NCI-H1694 treated with DMSO at 0.1 percent for 48 hours (cell line): Measurements from ENCODE around the gene C1QTNF4.
"Not testable (repeated sequence)": the region's sequence is repeated elsewhere in the genome, so short reads cannot be mapped to it uniquely, and the experiment has no call there.

Experiments
- DNase-seq: peaks from one replicate; lab custom pipeline; 2025; lab: John Stamatoyannopoulos, UW

C1QTNF4 gene

DNA sequence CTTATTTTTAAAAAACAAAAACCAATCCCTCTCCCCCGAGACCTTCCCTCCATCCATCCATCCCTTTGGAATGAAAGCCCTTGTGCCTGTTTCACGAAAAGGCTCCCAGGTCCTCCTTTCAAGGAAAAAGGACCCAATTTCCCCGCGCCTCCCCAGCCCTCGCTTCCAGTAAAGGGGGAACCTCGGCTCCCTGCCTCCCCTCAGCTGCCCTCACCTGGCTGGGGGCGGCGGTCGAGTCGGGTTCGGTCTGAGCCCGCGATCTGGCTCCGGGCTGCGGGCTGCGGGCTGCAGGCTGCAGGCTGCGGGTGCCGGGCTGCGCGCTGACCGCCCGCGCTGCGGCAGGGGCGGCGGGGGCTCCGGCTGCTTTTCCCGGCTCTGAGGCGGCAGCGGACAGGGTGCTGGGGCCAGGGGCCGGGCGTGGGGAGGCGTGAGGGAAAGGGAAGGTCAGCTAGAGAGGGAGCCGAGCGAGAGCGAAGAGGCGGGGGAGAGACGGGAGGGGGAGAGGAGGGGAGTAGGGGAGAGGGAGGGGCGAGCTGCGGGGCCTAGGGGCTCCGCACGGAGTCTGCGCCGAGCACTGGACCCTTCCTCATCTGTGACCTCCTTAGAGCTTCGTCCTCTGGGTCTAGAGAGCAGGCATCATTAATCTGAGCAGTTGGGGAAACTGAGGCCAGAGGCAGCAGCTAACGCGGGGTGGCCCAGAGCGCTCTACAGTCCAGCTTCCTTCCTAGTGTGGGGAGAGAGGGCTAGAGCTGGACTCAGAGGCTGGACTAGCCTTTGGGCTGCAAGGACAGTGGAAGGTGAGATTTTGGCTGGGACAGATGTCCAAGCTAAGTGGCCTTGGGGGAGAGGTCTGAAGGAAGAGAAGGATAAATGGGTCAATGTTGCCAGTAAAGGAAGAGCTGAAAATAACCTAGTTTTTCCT, at the start of gene C1QTNF4:
Gene C1QTNF4, minus strand, starts transcription at position 478 of the 922 bp plus-strand sequence. CDS start 3,601 bp downstream, outside the sequence.
- no peak for DNase-seq

DNA sequence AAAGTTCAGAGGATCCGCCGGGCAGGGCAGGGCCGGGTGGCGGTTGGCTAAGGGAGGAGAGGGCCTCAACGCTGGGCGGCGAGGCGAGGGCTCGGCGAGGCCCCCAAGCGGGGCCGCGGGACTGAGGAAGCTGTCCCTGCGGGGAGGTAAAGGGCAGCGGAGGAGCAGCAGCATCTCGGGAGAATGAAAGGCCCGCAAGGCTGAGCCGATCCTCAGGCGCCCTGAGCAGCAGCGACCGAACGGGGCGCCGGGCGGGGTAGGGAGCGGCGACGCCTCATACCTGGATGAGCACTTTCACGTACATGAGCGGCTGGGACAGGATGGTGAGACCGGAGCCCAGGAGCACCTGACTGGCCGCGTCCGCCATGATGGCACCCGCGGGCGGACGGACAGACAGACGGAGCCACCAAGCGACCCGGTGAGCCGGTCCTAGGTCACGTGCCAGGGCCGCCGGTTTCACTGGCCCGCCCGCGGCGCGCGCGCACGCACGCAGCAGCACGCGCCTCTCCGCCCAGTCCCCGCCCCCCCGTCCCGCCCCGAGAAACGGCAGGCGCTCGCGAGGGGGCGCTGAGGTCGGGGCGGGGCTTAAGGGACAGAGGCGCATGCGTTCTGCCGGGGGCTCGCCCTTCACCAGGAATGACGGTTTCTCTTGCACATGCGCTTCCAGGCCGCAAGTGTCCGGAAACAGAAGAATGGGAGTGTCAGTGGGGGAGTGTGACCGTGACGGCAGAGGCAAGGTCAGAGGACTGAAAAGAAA, 48.1 kb upstream of the C1QTNF4 start, which contains the start of gene MTCH2:
Gene MTCH2, minus strand, starts transcription at position 461 of the 757 bp plus-strand sequence. Its CDS starts 94 bp downstream, at position 367.
- DNase-seq: peak; percentile 90

DNA sequence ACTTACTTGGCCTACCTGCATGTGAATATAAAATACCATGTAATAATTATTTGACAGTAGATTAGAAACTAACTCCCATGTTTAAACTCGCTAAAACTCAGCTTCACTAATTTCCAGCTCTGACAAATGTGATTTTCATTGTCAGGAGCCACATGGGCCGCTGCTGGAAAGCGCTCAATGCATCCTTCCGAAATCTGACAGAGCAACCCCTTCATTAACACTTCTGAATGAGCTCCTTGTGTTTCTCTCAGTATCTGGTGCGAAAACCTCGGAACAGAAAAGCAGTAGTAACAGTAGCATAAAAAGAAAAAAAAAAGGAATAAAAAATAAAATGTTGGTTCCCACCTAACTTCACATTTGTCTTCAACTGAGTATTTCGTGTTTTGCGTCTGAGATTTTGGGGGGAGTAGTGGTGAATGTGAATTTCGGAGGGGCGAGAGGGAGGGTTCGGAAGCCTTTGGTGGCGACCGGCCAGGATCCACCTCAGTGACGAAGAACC, 47.4 kb upstream of the C1QTNF4 start:
- no peak for DNase-seq

DNA sequence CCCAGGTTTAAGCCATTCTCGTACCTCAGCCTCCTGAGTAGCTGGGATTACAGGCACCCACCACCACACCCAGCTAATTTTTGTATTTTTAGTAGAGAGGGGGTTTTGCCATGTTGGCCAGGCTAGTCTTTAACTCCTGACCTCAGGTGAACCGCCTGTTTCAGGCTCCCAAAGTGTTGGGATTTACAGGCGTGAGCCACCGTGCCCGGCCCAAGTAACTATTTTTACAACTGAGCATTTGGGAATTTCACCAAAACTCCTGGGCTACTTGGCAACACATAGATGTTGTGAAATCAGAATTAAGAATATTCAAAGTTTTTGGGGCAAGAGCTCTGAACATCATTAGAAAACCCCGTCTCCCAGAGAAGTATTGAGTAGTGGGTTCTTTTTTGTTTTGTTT, 46.3 kb upstream of the C1QTNF4 start:
- DNase-seq: not testable (repeated sequence)

DNA sequence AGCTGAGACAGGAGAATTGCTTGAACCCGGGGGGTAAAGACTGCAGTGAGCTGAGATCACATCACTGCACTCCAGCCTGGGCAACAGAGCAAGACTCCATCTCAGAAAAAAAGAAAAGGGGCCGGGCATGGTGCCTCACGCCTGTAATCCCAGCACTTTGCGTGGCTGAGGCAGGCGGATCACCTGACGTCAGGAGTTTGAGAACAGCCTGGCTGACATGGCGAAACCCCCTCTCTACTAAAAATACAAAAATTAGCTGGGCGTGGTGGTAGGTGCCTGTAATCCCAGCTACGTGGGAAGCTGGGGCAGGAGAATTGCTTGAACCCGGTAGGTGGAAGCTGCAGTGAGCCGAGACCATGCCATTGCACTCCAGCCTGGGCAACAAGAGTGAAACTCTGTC, 42.1 kb upstream of the C1QTNF4 start:
- DNase-seq: not testable (repeated sequence)

DNA sequence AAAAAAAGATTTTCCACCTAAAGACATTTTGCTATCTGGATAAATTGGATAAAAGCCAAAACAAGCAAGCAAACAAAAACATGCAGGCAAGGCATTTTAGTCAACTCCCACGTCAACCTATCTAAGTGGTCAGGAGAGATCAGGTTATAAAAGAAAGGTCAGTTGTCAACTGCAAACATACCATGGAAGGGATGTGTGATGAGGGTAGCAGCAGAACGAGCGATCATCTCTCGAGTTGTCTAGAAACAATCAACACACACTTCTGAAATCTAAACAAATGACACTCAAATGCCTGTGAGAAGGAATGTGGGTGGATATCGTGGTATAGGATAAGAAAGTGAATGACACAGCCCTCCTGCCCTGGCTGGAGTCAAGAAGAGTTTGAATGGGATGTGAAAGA, 37.3 kb upstream of the C1QTNF4 start:
- no peak for DNase-seq

DNA sequence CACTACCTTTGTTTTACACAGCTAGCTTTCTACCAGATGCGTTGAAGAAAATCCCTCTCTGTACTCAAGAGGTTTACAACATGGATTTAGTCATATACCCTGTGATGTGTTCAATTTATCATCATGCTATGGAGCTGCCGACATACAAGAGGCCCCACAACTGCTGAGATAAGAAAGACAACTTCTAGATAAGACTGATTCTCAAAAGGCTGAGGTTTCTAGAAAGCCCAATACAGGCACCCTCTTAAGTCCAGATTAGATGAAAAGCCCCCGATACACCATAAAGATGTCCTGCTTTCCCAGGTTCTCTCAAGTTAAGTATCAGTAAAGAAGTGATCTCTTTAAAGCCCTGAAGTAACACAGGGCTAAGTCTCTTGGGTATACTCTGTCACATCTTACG, 33.8 kb upstream of the C1QTNF4 start:
- no peak for DNase-seq

DNA sequence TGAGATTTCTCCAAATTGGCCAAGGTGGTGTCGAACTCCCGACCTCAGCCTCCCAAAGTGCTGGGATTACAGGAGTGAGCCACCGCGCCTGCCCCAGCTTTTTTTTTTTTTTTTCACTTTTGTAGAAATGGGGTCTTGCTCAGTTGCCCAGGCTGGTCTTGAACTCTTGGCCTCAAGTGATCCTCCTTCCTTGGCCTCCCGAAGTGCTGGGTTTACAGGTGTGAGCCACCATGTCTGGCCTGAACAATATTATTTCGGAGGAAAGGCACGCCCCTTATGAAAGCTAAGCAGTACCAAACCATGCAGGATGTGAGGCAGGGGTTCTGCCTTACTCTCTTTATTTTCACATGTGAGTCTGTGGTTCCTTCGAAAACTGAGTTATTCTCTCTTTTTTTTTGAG, 32.0 kb upstream of the C1QTNF4 start:
- DNase-seq: no peak

DNA sequence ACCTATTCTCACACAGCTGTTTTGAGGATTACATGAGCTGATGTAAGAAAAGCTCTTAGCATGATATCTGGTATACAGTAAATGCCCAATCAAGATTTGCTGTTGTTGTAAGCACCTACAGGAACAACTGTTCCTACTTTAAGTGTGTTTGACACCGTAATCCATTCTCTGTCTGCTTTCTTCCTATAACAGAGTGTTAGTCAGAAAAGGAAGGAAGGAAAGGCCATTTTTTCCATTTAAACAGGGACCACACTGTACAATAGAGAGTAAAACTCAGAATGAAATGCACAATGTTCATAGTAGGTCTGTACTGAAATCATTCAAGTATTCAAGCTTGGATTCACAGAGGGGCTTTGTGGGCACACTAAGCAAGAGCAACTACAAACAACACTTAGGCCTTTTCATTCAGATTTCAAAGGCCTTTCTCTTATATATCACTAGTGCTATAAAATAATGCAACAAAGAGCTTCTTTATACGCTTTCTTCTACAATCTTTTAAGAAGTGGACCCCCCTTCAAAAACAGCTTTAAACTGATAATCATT, 26.7 kb upstream of the C1QTNF4 start:
- DNase-seq: no peak

DNA sequence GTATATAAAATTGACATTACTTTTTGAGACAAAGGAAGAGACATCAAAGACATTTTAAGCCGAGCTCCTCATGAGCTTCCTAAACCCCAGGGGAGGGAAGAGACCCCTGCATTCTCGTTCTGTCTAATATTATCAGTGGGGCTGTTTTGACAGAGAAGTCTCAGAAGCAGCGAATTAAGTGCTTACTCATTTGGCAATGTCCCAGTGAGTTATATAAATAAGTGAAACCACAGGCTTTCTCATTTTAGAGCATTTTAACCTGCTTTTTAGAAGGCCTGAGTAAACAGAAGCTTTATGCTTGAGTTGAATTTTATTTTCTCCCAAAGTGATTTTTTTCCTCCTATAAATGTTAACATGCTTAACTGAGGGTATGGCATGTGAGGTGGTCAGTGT, 23.2 kb upstream of the C1QTNF4 start:
- DNase-seq: no peak

DNA sequence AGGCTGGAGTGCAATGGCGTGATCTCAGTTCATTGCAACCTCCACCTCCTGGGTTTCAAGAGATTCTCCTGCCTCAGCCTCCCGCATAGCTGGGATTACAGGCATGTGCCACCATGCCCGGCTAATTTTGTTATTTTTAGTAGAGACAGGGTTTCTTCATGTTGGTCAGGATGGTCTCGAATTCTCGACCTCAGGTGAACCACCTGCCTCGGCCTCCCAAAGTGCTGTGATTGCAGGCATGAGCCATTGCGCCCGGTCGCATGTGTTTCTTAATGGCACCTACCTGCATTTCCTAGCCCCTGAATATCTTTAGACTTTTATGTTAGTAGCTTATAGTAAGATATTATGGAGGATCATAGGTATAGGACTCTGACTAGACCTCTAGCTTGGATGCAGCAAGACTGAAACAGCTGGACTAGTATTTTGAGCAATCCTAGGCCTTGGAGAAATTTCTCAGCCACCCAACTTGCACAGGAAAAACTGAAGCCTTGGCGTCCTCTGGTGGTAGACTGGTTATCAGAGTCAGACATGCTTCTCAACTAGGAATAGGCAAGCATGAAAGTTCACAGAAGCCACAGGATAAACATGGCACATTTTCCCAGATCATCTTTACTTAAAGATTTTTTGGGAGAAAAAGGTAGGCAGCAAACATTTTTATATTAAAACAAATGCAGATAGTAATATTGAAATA, 22.7 kb upstream of the C1QTNF4 start:
- DNase-seq: no peak

DNA sequence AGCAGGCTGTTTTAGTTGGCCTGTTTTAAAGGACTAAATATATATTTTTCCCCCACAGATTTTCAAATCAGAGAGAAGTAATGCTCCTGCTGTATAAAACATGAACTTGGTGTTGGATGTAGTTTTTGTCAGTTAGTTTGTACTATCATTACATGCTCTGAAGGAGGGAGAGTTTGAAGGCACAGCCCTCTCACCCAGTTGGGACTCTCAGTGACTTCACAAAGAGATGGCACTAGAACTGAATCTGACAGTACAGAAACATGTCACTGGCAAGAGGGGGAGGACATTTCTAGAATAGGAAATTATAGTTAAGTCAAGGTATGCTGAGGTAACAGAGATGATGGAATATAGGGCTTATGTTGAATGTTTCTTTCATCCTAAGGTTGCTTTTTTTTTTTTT, 21.0 kb upstream of the C1QTNF4 start:
- DNase-seq: no peak

DNA sequence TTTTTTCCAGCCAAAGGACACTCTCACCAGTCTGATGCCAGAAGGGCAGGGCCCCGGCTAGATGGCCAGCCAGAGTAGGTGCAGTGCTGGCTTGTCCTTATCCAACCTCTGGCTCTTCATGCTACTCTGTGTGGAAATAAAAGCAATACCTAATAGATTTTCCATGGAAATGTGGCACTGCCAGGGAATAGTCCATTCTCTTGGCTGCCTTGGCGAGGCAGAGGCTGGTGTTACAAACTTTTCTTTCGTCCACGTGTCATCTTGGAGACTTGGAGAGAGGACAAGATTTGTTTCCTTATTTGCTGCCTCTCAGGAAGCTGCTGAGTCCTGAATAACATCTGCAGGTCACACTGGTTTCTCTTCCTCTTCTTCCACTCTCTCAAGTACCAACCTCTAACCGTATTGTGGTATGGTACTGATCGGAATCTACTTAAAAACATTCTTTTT, 17.2 kb upstream of the C1QTNF4 start:
- no peak for DNase-seq

DNA sequence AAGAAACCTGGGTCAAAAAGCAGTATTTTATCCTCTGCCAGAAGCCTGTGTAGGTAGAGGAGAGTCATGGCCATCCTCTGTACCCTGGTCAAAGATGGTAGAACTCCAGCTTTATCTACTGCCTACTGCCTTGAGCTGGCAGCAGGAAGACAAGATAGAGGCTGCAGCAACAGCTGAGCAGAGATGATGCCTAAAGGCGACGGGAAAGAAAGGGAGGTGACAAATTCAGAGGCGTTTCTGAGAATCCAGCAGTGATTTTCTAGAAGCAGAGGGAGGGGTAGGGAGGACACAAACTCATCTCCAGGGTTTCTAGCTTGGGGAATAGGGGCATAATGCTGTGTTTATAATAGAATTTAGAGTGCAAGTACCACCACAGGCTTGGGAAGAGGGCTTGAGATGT, 15.5 kb upstream of the C1QTNF4 start:
- no peak for DNase-seq

DNA sequence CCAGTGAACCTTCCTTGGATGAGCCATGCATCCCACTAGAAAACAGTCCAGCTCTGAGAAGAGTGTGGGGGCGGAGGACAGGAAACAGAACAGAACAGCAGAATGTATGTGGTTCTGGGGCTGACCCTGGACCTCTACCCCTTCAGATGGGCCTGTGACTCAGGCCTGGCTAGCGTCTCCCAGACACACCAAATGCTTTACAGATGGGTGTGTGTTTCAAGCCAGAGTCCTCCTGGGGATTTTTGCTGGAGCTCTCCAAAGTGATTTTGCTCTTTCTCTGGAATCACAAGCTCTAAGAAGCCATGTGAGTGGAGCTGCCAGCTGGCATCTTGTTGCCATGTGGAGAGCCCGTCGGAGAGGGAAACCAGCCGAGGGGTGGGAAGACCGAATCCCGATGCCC, 13.2 kb upstream of the C1QTNF4 start:
- DNase-seq: no peak

DNA sequence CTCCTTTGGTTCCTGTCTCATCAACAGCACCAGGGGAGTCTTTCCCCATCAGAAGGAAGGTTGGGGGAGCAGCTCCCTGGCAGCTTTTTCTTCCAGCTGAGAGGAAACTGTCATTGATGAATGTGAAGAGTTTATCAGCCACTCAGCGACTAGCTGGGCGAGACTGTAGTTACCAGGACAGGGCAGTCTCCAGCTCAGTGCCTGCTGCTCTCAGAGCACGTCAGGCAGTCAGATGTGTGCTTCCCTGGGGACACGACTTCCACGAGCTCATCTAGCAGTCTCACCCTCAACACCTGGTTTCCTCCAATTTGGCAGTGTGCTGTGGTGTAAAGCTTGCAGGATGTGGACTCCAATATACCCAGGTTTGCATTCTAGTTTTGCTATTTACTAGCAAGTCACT, 12.5 kb upstream of the C1QTNF4 start:
- no peak for DNase-seq

DNA sequence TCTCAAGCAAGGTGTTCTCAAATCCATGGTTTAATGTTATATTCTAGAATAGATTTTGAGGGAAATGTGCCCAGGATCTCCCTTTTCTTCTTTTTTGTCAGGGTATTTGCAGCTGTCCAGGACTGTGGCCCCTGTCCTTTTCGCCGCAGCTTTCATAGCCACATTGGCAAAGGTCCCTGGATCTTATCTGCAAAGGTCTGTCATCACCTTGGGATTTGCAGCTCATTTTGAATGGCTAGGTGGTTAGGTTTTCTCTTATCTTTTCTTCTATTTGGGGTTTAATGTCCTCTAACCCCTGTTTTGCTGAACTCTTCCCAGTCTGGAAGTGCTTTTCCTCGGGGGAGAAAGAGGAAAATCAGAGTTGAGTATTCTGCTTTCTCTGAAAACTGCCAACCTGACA, 11.7 kb upstream of the C1QTNF4 start:
- DNase-seq: no peak

DNA sequence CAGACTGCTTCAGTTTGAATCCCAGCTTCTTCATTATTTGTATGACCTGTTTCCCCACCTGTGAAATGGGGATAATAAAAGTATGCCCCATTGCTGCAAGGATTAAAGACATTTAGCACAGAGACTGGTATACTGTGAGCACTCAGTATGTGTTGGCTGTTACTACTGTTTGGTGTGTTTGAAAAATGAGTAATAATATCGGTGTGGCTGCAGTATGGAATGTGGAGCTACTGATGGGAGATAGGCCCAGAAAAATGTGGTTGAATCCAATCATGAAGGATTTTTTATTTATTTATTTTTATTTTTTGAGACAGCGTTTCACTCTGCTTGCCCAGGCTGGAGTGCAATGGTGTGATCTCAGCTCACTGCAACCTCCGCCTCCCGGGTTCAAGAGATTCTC, 9.1 kb upstream of the C1QTNF4 start:
- no peak for DNase-seq

DNA sequence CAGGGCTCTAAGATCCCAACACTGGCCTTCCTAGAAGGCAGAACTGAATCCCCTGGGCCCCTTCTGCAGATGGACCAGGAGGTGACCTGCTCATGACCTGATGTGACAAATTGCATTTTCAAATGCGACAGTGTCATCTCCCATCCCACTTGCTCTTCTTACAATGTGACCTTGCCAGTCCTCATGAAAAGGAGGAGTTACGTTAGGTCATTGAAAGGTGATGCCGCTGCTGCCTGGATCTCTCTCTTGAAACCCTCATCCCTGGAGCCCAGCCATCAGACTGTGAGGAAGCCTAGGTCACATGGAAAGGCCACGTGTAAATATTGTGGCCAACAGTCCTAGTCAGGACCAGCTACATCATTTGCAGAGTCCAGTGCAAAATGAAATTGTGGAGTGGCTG, 5.7 kb upstream of the C1QTNF4 start:
- DNase-seq: no peak

DNA sequence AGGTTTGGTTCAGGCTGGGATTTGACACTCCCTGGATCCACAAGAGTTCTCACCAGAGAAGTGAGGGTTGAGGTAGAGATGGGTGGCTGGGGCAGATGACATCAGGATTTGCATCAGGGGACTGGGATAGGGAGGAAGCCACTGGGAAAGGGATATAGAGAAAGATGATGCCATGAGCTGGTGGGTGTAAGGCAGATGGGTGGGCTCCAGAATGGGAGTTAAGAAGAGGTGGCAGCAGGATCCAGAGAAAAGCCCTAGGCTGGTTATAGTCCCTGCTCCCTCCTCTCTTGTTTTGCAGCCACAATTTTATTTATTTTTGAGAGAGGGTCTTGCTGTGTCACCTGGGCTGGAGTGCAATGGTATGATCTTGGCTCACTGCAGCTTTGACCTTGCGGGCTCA, 1.8 kb upstream of the C1QTNF4 start:
- DNase-seq: no peak

DNA sequence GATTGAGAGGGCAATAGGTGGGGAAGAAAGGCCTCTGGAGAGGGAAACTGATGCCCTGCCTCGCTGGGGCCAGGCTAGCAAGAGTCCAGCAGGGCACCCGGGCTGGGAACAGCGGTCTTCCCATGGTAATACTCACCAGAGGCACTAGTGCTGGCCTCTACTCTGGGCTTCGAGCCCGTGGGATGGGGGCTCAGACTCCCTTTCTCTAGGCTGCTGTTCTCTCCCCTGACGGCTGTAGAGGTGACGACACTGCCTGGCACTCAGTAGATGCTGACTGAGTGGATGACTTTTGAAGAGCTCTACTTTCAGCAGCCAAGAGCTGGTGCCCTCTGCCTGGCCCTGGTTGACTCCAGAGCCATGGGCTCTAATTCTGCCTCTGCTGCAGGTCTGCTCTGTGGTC, 818 bp upstream of the C1QTNF4 start:
- no peak for DNase-seq

DNA sequence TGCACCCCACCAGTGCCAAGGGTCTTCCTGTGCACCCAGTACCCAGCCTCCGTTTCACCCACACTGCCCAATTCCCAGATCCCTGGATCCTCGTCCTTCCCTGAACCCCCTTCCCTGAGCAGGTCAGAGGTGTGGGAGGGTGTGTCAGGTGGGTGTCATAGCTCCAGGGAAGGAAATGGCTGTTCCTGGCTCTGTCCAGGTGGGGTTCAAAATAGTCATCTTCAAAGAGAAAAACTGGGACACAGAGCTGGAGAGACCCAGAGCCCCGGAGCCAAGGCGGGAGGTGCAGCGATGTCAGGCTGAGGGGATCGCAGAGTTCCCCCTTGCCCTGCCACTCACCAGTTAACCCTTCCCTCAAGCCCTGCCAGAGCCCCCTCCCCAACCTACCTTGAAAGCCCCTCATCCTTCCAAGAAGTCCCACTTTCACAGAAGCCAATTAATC, 698 bp downstream of the C1QTNF4 start:
- no peak for DNase-seq
